Measurements from ENCODE around the gene PFN3.

The PFN3 gene

DNA sequence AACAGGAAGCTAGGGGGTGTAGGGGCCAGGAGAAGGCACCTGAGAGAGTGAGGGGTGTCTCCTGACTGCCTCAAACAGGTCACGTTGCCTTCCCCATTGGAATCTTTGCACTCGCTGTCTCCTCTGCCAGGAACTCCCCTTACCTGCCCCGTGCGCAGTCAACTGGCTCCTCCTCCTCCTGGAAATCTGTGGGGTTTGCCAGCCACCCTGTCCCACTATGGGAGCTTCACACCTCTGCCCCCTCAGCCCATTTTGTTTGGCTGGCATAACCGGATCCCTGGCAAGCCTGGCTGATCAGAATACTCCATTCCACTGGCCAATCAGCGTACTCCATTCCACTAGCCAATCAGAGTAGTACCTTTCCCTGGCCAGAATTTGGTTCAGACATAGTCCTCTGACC is 26.7 kb downstream of the PFN3 start:
- DNase-seq (ENCODE audit: low spot score), result no peak

DNA sequence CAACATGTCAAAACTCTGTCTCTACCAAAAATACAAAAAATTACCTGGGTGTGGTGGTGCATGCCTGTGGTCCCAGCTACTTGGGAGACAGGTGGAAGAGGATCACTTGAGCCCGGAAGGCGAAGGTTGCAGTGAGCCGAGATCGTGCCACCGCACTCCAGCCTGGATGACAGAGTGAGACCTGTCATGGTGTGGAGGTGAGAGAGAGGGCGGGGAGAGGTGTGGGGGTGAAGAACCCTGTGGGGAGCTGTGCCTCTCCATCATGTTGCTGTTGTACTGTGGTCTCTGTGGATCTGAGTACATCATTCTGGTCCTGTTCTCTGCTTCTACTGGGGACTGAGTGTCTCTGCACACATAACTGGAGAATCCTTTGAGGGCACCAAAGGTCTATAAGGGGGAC is 27.6 kb downstream of the PFN3 start:
- DNase-seq (ENCODE audit: low spot score), result no peak

DNA sequence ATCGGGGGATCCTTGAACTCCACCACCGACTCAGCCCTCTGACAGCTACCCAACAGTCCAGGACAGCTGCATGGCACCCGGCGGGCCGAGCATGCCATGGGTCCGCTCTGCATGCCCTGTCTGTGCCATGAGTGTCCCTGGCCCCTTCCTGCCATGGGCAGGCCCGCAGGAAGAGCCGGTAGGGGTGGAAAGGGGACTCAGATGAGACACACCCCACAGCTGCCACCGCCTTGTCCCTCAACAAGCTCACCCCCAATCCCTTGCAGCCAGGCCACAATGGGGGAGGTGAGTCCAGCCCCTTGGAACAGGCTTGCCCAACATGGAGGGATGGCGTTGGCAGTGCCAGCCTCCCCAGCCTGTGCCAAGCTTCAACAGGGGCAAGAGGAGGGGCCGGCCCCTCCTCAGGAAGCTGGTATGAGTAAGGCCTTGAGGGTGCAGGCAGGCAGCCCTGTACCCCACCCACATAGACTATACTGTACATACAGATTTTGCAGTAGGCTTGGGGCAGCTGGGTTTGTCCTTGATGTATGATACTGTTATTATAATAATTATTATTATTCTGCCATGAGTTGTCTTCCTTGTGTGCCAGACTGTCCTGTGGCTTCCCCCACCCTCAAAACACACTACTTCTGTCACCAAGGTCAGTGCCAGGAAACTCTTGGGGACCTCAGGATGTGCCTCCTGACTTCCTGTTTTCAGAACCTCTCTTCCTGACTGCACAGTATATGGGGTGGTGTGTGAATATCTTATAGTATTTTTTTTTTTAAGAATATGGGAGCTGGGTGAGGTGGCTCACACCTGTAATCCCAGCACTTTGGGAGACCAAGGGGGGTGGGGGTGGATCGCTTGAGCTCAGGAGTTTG is 28.2 kb downstream of the PFN3 start:
- no peak for DNase-seq (ENCODE audit: low spot score)

DNA sequence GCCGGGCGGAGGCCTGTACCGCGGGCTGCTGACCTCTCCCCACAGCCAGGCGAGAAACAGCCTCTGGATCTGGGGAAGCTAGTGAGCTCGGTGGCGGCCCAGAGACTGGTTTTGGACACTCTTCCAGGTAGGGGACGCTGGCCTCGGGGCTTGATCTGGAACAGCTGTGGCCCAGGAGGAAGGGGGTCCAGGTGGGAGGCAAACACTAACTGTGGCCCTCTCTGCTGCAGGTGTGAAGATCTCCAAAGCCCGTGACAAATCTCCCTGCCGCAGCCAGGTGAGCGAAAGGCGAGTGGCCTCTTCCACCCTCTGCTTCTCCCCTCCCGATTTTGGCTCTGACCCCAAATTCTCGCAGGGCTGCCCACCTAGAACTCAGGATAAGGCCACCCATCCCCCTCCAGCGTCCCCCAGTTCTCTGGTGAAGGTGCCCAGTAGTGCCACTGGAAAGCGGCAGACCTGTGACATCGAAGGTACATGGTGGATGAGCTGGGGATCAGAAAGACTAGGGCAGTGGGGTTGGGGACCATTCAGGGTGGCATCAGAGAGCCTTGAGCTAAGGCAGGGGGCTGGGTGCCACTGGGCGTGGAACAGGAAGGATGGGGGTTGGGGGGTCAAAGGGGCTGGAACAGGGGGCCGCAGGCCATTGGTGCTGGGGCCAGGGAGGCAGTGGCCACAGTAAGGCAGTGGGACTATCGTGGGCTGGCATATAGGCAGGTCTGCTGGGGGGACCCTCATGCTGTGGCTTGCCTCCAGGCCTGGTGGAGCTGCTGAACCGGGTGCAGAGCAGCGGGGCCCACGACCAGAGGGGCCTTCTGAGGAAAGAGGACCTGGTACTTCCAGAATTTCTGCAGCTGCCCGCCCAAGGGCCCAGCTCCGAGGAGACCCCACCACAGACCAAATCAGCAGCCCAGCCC is 29.1 kb downstream of the PFN3 start:
- DNase-seq (ENCODE audit: low spot score), result no peak

DNA sequence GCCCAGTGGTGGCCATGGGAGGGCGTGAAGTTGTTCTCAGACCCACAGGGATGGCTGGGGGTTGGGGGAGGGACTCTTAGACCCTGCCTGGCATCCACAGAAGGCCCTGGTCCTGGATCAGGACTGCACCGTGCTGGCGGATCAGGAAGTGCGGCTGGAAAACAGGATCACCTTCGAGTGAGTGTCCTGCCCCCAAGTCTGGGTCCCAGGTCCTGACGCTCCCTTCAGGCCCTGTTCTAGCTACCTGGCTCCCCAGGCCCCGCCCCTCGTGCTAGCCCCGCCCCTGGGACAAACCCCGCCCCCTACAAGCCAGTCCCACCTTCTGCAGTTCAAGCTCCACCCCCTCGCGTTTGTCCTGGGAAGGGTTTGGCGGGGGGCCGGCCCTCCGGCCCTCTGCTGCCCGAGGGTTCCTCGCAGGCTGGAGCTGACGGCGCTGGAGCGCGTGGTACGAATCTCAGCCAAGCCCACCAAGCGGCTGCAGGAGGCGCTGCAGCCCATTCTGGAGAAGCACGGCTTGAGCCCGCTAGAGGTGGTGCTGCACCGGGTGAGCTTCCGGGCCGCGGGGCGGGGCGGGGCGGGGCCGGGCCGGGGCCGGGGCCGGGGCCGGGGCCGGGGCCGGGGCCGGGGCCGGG is 29.9 kb downstream of the PFN3 start:
- DNase-seq (ENCODE audit: low spot score), result peak; percentile 67

DNA sequence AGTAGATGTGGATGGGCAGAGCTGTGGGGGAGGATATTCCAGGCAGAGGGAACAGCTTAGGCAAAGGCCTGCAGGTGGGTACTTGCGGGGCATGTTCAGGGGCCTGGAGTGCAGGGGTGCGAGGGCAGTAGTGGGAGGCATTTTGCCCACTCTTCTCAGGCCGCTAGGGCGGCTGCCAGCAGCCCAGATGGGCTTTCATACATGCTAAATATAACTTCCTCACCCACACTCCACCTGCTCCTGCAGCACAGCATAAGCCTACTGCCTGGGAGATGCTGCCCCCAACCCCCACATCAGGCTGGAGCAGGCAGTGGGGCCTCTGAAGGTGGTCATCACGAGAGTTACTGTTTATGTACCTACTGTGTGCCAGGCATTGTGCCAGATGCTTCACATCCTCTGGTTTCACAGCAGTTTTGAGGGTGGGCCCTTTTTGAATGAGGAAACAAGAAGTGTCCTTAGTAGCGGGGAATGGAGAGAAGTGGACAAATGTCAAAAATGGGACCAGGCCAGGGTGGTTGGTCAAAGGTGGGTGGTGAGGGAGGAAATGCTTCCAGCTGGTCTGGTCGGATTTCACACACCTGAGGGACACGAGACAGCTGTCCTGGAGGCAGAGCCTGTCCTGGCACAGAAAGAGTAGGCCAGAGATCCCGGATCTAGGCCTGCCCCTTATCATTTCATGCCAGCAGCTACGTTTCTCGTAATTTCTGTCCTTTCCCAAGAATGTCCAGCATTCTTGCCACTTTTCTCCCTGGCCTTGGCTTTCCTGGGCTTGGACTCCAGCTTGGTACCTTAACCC is 30.6 kb downstream of the PFN3 start:
- no peak for DNase-seq (ENCODE audit: low spot score)

DNA sequence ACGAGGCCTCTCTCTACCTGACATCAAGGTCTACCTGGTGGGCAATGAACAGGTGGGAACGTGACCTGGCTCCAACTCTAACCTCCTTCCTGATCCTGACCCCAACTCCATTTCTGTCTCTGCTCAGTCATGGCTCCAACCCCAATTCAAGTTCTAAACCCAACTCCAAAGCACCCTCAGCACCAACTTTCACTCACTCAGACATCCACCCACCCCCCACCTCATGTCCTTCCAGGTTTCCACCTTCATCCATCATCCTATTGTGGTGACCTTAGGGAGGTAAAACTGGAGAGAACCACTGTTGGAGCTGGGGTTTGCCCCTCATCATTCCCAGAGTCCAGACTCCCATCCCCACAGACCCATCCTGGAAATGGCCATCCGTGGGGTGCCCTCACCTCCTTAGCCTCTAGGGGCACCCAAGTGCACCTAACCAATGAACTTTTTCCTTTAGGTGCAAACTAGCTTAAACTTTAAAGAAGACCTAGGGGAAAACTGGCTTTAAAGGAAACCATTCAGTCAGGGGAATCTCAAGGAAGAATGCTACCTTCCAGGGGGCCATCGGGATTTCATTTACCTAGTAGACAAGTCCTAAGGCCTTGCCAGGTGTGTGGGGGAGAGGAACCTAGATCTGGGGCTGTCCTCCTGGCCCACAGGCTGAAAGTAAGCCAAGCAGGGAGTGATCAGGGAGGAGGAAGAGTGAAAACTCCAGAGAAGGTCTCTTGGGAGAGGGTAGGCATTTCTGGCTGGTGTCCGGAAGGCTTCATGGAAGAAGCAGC is 31.4 kb downstream of the PFN3 start:
- peak; percentile 55 for DNase-seq (ENCODE audit: low spot score)

DNA sequence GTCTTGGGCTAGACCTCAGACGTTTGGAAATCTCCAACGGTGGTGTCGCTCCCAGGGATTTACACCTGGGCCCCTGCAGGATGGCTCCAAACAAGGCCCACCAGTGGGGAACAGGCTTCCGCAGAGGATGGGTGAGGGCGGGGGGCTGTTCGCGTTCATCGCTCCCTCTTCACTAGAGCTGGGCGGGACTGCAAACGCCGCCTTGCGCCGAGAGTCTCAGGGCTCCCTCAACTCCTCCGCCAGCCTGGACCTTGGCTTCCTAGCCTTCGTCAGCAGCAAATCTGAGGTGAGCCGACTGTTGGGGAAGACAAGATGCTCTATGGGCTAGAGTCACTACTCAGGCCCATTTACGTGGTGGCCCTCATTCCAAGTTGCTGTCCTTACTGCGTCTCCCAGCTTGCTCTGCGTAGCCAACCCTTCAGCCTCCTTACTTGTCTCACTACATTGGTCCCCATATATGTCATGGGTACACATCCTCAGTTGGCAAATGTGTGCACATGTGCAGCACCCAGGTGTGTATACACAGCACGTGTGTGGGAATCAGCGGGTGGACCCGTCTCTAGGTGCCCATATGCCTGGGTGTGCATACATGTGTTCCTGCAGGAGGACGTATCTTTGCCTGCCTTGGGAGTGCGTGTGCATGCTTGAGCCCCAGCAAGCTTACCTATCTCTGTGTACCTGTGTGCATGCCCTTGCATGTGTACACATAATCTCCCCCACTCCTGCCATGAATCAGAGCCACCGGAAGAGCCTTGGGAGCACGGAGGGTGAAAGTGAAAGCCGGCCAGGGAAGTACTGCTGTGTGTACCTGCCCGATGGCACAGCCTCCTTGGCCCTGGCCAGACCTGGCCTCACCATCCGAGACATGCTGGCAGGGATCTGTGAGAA is 32.2 kb downstream of the PFN3 start:
- DNase-seq (ENCODE audit: low spot score), result no peak

DNA sequence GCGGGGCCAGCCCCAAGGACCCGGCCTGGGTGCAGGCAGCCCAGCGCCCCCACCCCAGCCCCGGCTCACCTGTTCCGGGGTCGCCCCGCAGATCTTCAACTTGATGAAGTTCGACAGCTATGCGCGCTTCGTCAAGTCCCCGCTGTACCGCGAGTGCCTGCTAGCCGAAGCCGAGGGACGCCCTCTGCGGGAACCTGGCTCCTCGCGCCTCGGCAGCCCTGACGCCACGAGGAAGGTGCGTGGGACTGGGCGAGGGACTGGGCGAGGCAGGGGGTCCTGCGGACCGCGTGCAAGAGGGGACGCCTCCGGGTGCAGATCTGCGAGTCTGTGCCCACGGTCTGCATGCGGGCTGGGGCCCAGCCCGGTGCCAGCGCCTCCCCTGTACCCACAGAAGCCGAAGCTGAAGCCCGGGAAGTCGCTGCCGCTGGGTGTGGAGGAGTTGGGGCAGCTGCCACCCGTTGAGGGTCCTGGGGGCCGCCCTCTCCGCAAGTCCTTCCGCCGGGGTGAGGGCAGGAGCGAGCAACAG is 33.1 kb downstream of the PFN3 start:
- no peak for DNase-seq (ENCODE audit: low spot score)

DNA sequence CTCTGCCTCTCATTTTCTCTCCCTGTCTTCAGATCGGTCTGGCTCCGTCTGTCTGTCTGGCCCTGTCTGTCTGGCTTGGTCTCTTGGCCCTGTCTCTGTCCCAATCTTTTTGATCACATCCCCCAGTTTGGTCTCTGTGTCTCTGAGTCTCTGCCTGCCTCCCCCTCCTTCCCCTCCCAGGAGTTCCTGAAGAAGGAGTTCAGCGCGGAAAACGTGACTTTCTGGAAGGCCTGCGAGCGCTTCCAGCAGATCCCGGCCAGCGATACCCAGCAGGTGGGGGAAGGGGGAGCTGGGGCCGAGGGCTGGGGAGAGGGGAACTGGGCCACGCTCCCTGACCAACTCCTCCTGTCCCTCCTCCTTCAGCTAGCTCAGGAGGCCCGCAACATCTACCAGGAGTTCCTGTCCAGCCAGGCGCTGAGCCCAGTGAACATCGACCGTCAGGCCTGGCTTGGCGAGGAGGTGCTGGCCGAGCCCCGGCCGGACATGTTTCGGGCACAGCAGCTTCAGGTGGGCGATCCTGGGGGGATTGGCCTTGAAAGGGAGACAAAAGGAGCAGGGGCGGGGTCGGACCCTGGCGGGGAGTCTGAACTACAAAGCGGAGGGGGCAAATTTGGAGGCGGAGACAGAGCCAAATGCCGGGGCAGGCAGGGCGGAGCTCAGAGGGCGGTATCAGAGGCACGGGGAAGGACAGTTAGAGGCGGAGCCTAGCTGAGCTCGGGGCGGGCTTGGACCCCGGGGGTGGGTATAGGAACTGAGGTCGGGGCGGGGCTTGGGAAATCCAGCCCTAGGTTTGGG is 33.7 kb downstream of the PFN3 start:
- peak; percentile 97 for DNase-seq (ENCODE audit: low spot score)

DNA sequence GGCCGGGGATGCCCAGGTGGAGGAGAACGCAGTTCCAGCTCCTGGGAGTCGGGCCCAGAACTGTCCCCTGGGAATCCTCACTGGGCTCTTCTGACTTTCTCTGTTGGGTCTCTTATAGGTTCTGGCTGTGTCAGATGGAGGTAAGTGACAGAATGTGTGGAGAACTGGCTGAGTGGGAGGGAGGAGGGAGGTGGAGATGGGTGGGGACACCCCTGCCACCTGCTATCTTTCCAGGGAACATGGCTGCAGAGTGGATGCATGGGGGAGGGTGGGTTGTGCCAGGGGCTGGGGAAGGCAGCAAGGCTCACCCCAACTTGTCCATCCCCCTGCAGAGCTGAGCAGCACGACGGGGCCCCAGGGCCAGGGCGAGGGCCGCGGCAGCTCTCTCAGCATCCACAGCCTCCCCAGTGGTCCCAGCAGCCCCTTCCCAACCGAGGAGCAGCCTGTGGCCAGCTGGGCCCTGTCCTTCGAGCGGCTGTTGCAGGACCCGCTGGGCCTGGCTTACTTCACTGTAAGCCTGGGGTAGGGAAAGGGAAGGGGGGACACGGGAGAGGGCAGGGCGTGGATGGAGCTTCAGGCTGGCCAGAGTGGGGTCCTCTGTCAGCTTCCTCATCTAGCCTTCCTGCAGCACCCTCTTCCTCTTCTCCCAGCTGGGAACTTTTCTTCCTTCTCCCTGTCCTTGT is 34.5 kb downstream of the PFN3 start:
- no peak for DNase-seq (ENCODE audit: low spot score)

DNA sequence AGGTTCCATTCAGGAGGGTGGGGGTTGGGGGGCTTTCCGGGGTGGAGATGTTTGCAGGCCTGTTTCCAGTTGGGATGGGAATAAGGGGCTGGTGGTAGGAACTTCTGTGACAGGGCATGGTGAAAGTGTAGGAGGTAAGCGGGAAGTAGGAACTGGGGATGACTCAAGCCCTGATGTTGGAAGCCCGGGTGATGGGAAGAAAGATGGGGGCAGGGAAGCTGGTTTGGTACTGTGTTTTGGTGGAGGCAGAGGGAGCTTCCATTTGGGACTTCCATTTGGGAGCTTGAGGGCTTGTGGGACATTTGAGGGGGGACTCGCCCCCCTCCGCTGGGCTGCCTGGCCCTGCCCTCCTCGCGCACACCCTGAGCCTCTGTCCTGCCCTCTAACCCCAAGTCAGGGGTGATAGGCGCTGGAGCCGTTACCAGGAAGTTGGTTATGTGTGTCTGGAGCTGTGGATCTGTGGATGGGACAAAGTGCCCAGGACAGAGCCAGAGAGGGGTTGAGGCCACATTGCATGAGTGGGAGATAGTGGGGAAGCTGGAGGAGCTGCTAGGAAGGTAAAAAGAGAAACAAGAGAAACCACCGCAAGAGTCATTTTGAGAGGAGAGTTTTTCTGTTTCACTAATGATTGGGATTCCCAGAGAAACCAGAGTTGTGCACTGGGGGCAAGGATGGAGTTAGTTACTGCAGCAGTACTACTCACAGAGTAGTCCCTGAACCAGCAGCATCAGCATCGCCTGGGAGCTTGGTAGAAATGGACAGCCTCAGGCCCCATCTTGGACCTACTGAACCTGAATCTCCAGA is 36.1 kb downstream of the PFN3 start:
- DNase-seq (ENCODE audit: low spot score), result no peak

DNA sequence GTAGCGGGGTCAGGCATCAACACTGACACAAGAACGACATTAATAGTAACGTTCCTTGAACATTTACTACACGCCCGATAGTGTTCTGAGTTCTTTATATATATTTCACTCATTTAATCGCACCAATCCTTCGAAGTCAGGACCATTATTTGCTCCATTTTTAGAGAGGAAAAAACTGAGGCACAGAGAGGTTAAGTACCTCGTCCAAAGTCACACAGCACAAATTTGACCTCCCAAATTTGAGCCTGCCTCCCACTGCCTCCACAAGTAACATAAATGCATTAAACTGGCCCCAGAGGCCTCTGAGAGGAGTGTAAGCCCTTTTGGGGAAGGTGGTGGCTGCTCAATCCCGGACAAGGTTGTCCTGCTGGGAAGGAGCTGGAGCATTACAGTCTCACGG is 36.9 kb downstream of the PFN3 start:
- DNase-seq (ENCODE audit: low spot score), result no peak

DNA sequence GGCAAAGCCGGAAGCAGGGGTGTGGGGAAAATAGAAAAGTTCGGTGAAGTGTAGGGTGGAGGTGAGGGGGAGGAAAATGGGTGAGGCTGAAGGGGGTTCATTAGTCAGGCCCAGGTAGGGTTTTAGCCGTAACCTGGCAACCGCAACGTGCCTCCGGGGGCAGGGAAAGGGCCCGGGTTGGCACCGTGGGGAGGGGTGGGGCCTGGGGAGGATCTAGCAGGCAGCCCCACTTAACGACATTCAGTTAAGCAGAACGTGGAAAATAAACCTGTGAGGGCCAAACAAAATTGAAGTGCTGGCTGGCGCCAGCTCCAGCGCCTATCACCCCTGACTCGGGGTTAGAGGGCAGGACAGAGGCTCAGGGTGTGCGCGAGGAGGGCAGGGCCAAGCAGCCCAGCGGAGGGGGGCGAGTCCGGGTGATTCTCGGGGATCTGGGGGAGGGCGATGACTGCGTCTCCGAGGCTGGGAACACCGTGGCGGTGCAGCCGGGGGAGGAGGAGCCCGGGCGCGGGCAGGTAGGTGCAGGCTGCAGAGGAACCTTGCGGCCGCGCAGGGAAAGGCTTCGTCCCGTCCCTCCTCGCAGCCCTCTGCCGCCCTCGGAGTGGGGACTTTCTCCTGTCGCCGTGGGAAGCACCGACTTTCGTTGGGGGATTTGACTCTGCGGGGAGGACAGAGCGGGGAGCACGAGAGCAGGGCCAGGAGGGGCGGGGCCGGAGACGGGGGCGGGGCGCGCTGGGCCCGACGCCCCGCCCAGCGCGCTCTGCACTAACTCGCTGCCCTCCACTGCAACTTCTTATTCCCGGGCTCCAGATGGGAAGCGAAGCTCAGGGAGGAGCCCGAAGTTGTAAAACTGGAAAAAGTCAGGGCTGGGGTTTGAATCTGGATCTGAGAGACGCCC is 37.6 kb downstream of the PFN3 start:
- peak; percentile 72 for DNase-seq (ENCODE audit: low spot score)

DNA sequence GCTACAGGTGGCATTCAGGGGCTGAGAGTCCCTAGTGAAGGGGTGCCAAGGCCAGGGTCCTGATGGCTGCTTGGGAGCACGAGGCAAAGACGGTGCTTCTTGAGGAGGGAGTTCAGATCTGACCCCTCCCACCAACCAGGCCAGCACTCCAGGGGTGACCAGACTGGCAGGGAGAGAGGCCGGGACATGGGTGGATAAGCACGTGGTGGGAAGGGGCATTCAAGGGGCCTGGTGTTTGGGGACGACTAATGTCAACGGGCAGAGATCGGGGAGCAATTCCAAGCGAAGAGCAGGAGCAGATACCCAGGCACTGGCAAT is 38.2 kb downstream of the PFN3 start:
- DNase-seq (ENCODE audit: low spot score), result no peak

Measured in AG08395 (cell line).